GM13977 (cell line): ENCODE results near the gene TPM3.

Source experiments
- DNase-seq: peaks from one replicate; pipeline ENCODE4 v3.0.0; 2012; ENCODE audit warnings: low spot score
- CTCF ChIP-seq: IDR thresholded peaks from 2 replicates; pipeline ENCODE4 v1.5.1; 2012; ENCODE audit warnings: mild to moderate bottlenecking, control low read depth; ENCODE audit not compliant: insufficient read depth; ENCODE audit errors: extremely low read depth, missing control alignments
- in situ Hi-C: fragments of 300-500 bp; cut with MboI; formaldehyde crosslinking; loops from one replicate; pipeline ENCODE4 v1.12.0; 2022; ENCODE audit warnings: low sequenced_read_pairs, low pct_unique_long_range_greater_than_20kb, mixed read lengths, inconsistent platforms; ENCODE audit not compliant: unreplicated experiment

Gene TPM3

GRCh38 chr1:154171223-154171583, 20.7 kb downstream of the TPM3 start:
- TF ChIP-seq CTCF, result no peak
- no peak for DNase-seq
- in situ Hi-C loops, result no loop called here

GRCh38 chr1:154170547-154171222, 21.2 kb downstream of the TPM3 start:
- in situ Hi-C loops, result no loop called here
- no peak for TF ChIP-seq CTCF
- peak; percentile 30 for DNase-seq

- in situ Hi-C loops, result no loop called here
- no peak for DNase-seq
- no peak for TF ChIP-seq CTCF
Measured at GRCh38 chr1:154167461-154167860, 24.4 kb downstream of the TPM3 start.

- no peak for TF ChIP-seq CTCF
- in situ Hi-C loops, result no loop called here
- DNase-seq, result no peak
Measured at GRCh38 chr1:154166207-154166606, 25.7 kb downstream of the TPM3 start.

GRCh38 chr1:154159554-154159953, 32.3 kb downstream of the TPM3 start:
- DNase-seq, result no peak
- no peak for TF ChIP-seq CTCF
- in situ Hi-C loops, result no loop called here

- in situ Hi-C loops, result no loop called here
- no peak for TF ChIP-seq CTCF
- no peak for DNase-seq
Measured at GRCh38 chr1:154158307-154159125, 33.4 kb downstream of the TPM3 start.
